Sigmoid colon (tissue), 4 donors: ENCODE measurements around the gene GMDS.

Experiments used
- POLR2AphosphoS5 ChIP-seq, 4 donors: sonication (generic); formaldehyde crosslinking; IDR thresholded peaks; one replicate each; pipeline ENCODE4 v1.6.1; 2017; ENCODE audit warnings: antibody characterized with exemption in 4 of 4
- TF ChIP-seq, protein P1 (sequence below), 4 experiments: fragments of 450-650 bp in 3 of 4; fragments of 200-600 bp in 1 of 4; IDR thresholded peaks; one replicate each; pipeline ENCODE4 v1.5.1; 2016 to 2019; ENCODE audit warnings: antibody characterized with exemption in 4 of 4, mild to moderate bottlenecking in 3 of 4, moderate library complexity in 2 of 4

DNA sequence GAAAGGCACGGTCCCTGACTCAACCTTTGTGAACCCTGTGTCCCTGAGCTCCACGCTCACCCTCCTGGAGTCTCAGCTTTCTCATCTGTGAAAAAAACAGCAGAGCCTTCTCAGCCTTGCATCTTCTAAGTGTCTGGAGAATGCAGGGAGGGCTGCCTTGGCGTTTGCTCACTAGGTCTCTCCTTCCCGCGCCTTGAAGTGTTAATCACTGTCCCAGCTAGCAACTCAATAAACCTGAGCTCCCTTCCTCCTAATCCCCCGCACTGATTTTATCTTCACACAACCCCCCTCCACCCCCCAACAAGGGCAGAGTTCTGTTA, 670.6 kb downstream of the GMDS start:
- TF ChIP-seq, protein P1, sequence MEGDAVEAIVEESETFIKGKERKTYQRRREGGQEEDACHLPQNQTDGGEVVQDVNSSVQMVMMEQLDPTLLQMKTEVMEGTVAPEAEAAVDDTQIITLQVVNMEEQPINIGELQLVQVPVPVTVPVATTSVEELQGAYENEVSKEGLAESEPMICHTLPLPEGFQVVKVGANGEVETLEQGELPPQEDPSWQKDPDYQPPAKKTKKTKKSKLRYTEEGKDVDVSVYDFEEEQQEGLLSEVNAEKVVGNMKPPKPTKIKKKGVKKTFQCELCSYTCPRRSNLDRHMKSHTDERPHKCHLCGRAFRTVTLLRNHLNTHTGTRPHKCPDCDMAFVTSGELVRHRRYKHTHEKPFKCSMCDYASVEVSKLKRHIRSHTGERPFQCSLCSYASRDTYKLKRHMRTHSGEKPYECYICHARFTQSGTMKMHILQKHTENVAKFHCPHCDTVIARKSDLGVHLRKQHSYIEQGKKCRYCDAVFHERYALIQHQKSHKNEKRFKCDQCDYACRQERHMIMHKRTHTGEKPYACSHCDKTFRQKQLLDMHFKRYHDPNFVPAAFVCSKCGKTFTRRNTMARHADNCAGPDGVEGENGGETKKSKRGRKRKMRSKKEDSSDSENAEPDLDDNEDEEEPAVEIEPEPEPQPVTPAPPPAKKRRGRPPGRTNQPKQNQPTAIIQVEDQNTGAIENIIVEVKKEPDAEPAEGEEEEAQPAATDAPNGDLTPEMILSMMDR (IDR thresholded peaks at IDR 0.05) = no peak
- TF ChIP-seq POLR2AphosphoS5 (IDR thresholded peaks at IDR 0.05) = no peak
